HepG2 (cell line): ENCODE results near the gene ERCC6L2.

ENCODE experiments used
- HMG20A ChIP-seq: IDR thresholded peaks from 2 replicates; pipeline ENCODE4 v1.6.1; 2016; ENCODE audit warnings: borderline replicate concordance
- MAFK ChIP-seq, 2 experiments: IDR thresholded peaks in 1 of 2; conservative IDR thresholded peaks in 1 of 2; 2 replicates each; pipeline ENCODE4 v1.6.1; 2011; ENCODE audit warnings: improper control_type of control experiment in 2 of 2, low read length in 2 of 2
- ZNF547 ChIP-seq: sonication (generic); formaldehyde crosslinking; IDR thresholded peaks from 2 replicates; pipeline ENCODE4 v1.5.1; 2020; ENCODE audit warnings: mild to moderate bottlenecking, missing genetic modification reagents

DNA sequence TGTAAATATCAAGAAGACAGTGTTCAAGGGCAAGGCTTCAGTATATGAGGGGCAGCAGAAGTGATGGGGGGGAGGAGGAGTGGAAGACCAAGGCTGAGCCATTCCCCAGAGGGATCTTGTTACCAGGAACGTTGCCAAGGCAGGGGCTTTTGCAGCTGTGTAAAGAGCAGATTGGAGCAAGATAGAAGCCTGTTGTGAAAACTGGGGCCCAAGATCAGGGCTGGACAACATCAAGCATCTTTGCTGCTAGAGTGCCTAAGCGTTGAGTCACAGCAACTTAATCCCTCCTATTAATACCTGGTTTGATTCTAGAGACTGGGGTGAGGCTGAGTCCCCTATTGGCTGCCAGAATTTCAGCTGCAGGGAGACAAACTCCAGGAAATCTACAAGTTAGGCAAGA, 18.4 kb upstream of the ERCC6L2 start:
- TF ChIP-seq HMG20A (CRISPR knock-in tag): no peak
- TF ChIP-seq ZNF547 (CRISPR knock-in tag): no peak
- TF ChIP-seq MAFK (conservative IDR thresholded peaks at IDR 0.05 in 1 of 2, IDR thresholded peaks at IDR 0.05 in 1 of 2; ENCODE audit: low read length in 2 of 2): no peak
